Cerebellar cortex (tissue), 1 donor: ENCODE data around the gene CLVS2.

Experiments used
- DNase-seq: peaks from one replicate; pipeline ENCODE4 v3.0.0-alpha.2; 2015; ENCODE audit warnings: low spot score

CLVS2 gene, protein sequence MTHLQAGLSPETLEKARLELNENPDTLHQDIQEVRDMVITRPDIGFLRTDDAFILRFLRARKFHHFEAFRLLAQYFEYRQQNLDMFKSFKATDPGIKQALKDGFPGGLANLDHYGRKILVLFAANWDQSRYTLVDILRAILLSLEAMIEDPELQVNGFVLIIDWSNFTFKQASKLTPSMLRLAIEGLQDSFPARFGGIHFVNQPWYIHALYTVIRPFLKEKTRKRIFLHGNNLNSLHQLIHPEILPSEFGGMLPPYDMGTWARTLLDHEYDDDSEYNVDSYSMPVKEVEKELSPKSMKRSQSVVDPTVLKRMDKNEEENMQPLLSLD

DNA sequence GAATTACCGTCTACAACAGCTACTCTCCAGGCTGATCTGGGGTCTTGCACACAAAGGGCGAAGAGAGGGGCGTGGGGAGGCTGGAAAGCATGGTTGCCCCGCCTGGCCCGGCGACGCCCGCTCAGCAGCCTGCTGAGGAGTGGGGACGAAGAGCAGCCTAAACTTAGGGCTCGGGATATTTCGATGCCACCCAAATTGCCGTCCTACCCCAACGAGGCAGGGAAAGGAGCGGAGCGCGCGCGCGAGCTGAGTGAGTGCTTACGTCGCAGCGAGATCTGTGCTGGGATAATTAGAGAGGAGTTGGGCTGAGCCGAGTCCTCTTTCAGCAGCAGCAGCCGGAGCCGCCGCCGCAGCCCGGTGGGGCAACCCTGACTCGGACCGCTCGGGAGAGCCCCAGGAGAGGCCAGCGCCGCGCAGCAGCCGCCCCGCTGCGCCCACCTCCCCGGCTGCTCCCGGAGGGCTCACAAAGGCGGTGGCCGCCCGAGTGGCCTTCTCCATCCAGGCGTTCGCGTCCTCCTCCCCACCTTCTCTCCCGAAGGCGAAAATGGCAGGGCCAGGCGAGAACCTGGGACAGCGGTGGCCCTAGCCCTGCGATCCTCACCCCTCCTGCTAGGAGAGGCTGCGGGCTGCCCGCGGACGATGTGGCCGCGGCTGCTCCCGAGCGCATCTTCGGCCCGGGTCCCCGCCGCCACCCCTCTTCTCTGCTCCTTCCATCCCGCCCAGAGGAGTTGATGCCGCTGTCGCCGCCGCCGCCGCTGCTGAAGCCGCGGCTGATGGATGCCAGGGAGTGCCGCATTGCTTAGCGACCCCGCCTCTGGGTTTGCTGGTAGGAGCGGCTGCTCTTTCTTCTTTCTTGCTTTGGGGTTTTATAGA, at the start of gene CLVS2:
Gene CLVS2, plus strand, starts transcription at position 315 of the 873 bp plus-strand sequence. CDS start 1,543 bp downstream, outside the sequence.
- DNase-seq: peak; percentile 84

DNA sequence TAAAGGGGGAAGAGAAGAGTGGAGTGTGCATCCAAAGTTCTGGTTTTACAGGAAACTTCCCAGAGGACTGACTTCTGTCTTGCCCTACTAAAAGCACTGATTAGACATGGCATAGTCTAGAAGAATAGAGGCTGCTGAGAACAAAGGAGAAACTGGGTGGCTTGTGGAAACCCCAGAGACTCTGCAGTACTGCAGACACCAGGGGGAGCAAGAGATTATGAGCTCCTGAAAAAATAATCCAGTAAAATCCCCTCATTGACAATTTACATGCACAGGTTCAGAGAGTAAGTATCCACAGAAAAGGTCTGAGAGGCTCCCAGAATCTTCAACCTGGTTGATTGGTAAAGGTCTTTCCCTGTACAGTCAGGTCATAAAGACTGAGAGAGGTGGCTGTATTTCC, 48.7 kb upstream of the CLVS2 start:
- DNase-seq: peak; percentile 15

DNA sequence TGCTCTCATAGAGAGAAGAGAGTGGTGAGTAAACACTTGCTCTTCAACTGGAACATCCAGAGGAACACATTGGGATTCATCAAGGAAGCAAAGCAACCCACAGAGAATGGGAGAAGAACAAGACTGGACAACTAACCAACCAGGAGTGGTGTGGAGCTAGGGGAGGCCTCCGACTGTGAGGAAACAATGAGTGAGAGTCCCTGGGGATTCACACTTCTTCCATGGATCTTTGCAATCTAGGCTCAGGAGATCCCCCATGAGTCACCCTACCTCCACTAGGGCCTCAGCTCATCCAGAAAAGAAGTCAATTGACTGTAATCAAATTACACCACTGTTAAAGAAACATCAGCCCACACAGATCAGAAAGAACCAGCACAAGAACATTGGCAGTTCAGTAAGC, 42.3 kb upstream of the CLVS2 start:
- no peak for DNase-seq

DNA sequence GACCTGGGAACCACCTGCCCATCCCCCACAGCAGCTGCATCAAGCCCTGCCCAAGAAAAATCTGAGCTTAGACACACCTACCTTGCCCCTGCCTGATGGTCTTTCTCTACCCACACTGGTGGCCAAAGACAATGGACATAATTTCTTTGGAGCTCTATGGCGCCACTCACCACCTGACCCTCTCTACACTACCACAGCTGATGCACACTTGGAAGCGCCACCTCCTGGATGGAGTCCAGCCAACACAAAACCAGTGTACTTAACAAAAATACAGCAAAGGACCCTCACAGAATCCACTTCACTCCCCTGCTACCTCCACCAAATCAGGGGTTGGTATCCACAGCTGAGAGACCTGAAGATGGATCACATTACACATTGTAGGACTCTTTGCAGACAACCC, 39.7 kb upstream of the CLVS2 start:
- DNase-seq: no peak

DNA sequence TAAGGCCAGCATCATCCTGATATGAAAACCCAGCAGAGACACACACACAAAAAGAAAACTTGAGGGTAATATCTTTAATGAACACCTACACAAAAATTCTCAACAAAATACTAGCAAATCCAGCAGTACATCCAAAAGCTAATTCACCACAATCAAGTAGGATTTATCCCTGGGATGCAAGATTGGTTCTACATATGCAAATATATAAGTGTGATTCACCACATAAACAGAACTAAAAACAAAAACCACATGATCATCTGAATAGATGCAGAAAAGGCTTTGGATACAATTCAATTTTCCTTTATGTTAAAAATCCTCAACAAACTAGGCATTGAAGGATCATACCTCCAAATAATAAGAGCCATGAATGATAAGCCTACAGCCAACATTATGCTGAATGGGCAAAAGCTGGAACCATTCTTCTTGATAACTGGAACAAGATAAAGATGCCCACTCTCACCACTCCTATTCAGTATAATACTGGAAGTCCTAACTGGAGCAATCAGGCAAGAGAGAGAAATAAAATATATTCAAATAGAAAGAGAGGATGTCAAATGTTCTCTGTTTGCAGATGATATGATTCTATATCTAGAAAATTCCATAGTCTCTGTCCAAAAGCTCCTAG, 33.9 kb upstream of the CLVS2 start:
- no peak for DNase-seq

DNA sequence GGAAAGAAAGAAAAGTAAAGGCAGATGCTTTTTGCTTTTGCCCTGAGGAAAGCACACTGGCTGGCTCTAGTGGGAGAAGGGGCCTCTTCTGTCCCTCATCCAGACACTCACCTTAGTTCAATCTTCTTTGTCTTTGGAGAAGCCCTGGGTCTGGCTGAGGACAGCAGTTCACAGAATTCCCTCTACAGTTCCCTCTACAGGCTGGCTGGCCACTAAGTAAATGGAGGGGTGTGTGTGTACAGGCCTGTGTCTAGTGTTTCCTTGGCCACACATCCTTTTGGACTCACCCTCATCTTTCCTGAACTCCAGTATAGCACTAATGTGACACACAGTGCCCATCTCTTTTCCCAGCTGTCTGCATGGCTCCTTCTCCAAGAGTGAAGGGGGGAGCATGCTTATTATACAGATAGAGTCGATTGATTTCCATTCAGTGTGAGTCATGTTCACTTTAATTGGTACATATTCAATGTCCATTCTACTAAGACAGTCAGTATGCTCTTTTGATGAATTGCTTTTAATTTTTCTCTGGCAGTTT, 26.0 kb upstream of the CLVS2 start:
- no peak for DNase-seq

DNA sequence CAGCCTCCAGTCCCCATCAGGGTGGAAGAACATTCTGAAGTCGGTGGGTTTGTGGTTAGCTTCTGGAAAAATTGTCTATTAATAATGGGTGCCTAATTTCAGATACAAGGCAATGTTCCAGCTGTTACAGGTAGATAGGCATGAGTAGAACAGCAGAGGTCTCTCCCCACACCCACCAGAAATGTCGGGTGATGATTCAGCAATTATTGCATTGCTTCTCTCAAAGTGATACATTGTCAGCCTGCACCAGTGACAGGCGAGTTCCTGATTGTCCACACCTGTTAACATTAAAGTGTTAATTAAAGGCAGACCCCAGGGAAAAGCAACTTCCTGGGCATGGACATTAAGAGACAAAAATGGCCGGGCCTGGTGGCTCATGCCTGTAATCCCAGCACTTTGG, 18.9 kb upstream of the CLVS2 start:
- DNase-seq: no peak

DNA sequence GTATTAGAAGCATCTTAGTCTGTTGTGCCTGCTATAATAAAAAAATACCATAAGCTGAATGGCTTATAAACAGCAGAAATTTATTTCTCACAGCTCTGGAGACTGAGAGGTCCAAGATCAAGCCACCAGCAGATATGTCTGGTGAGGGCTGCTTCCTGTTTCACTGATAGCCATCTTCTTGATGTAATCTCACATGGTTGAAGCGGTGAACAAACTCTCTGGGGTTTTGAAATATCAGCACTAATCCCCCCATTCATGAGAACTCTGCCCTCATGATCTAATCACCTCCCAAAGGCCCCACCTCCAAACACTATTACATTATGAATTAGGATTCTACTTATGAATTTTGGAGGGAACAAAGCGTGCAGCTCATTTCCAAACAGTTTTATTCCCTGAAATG, 11.6 kb upstream of the CLVS2 start:
- no peak for DNase-seq

DNA sequence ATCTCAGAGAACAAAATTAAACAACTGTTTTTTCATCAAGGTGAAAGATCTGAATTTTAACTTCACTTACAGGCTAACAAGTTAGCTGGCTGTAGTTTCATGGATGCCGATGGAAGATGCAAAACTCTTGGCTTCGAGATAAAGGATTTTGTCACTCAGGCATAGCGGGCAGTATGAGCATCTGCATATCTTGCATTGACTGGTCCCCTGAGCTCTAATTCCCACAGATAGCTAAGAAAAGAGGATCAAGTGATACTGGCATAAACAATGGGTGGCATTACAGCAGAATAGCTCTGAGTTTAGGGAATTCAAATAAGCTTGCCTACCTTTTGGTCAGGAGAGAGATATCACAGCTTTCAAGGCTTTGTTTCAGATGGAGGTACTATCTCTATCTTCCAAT, 1.8 kb upstream of the CLVS2 start:
- peak; percentile 66 for DNase-seq

DNA sequence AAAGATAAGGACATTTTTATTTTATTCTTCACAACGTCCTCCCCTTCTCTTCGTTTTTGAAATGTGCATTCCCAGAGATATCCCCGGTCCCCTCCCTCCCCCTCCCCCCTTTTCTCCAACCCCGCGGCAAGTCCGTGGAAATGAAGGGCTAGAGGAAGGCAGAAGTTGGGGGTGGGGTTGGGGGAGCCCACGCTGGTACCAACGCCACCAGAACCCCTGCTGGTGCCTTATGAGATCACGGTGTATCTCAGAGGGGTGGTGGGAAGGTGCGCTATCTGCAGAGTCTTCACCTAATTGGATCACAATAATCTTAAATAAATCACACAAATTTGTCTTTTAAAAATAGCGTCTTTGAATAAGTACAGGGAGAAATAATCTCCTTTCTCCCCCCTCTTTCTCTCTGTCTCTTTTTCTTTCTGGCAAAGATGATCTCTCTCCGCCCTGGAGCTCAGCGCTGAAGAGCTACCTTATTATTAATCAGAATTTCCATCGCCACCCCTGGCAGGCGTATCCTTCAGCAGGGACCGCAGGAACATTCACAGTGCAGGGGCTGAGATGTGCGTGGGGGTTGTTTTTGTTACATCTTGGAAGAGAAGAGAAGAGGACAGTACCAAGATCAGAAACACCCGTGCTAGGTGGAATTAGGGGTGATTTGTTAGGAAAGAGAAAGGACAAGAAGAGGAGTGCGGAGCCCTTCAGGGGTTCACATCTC, 915 bp downstream of the CLVS2 start:
- DNase-seq: peak; percentile 69

DNA sequence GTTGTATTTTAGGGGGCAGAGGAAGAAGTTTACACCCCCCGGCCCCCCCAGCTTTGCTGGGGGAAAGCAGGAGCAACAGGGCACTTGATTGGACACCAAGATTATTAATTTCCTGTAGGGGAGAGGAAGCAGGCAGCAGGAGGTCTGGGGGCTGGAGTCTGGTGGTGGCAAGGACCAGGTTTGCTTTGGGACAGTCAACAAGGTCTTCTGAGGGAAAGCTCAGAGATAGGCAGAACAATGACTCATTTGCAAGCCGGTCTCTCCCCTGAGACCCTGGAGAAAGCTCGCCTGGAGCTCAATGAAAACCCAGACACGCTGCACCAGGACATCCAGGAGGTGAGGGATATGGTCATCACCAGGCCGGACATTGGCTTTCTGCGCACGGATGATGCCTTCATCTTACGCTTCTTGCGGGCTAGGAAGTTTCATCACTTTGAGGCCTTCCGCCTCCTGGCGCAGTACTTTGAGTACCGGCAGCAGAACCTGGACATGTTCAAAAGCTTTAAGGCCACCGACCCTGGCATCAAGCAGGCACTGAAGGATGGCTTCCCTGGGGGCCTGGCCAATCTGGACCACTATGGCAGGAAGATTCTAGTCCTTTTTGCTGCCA, 1.6 kb downstream of the CLVS2 start:
- DNase-seq: peak; percentile 82

DNA sequence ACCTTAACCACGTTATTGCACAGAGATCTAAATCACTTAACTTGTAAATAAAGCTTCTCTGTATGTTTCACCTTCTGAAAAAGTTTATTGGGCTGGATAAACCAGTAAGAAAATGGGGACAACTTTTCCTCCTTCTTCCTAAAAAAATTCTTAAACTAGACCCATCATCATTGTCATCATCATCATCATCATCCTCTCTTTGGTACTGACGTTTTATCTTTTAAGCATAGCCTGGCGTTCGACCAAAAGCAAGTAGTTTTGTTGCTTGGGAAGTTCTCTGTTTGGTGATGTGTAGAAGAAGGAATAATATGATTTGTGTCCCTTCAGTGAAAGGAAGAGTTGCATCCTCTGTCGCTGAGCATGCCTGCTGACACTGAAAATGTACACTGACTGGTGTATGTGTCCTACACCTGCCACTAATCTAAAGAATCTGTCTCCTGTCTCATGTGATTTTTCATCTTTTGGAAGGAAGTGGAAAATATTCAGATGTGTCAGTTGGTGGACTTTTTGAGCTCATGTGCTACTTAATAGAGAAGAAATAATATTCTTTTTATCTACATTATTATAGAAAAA, 2.5 kb downstream of the CLVS2 start:
- DNase-seq: peak; percentile 60

DNA sequence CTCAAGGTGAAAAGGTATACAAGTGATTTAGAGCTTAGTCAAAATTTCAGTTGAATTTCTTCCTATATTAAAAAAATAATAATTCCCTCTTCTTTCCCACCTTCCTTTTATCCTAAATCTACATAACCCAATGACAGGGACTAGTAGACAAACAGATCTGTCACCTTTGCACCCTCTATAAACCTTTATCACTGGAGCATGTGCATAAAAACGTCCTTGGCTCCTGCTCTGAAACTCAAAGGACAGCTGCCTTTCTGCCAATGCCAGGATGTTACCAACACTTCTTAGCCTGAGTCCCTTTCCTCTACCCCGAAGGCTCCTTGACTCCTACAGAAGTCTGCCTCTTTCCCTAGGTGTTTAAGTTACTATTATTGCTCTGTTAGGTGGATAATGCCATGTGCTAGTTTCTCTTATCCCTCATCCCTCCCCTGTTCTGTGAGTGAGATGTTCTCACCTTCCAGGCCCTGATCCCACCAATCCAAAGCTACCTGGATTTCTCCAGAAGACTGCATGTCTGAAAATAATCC, 4.3 kb downstream of the CLVS2 start:
- peak; percentile 51 for DNase-seq

DNA sequence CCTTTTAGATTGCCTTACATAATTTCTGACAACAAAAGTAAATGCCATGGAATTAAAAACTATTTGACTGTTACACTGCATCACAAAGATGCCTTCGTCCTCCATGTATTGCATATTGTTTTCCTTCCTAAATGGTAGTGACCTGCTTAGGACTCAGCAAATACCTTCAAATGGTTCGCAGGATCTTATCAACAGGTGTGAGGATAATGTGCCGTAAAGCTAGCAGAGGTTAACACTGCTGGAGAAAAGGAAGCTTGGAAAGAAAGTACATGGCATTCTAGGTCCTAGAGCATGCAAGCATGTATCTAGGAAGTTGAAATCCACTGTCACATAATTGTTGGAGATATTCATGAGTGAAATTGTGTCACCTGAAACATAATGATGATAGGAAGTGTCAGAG, 5.5 kb downstream of the CLVS2 start:
- no peak for DNase-seq

DNA sequence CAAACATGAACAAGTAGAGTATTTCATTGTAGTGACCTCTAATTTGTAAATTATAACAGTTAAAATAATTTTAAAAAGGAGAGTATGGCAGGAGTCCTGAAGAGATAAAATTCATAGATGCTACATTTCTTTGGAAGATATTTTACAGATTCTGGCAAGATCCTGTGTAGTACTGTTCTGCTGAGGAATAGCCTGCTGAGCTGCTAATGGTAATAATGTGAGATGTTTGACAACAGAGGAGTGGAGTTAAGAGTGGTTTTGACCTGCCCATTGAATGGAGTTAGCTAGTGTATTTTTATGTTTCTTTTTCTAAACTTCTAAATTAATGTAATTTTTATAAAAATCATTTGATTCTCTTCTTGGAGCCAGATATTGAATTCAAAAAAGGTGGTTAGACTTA, 11.8 kb downstream of the CLVS2 start:
- peak; percentile 53 for DNase-seq

DNA sequence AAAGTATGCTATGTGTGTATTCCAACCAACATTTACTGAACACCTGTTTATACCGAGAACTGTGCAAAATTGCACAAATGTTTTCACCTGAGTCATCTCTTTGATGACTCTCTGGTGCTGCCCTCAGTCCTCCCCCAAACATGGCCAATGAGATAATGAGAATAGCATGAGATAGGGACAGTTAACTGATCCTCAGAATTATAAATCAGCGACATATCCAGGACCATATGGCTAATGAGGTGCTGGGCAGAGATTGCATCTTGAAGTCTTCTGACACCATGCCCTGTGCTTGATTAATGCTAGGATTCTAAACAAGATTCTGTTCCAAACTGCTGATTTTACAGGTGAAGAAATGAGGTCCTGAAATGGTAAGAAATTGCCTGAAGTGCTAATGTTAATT, 13.0 kb downstream of the CLVS2 start:
- DNase-seq: peak; percentile 52

DNA sequence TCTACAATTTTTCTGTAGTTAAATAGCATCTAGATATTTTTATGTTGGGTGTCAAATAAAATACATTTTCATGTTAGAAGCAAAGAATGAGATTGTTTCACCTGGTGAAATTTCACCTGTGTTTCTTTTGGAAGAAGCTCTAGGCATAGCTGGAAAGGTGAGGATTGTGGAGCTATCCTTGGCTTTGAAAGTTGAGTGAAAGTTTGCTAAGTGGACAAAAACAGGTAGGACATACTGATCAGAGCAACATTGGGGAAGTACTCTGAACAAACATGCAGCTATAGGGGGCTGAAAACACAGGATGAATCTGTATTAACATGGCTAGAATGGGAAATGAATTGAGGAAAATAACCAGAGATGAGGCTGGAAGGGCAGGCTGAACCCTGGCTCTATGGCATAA, 18.8 kb downstream of the CLVS2 start:
- DNase-seq: no peak

DNA sequence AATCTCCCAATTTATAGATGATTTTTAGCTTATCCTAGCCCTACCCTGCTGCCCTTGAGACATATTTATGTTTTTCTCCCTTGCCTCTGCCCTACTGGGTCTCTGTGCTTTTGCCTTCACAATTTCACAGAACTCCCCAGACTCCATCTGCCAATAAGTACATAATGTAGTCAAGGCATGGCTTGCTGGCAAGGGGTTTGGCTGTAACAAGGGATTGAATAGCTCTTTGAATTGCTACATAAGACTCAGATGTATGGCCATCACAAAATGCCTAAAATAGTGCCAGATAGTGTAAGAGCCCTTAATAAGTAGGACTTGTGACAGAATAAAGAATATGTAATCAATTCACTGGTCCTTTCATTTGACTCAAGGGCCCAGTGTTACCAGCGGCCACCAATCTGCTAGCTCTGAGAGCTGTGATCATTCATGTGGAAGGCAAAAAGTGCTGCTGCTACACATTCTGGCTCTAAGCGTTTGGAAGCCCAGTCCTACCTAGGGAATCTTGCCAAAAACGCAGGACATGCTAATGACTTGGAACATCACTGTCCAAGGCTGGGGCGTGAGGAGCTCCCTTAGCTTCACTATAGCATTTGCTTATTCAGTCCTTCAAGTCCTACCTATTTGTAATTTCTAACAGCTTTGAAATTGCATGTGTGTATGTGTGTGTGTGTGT, 20.5 kb downstream of the CLVS2 start:
- DNase-seq: peak; percentile 98

DNA sequence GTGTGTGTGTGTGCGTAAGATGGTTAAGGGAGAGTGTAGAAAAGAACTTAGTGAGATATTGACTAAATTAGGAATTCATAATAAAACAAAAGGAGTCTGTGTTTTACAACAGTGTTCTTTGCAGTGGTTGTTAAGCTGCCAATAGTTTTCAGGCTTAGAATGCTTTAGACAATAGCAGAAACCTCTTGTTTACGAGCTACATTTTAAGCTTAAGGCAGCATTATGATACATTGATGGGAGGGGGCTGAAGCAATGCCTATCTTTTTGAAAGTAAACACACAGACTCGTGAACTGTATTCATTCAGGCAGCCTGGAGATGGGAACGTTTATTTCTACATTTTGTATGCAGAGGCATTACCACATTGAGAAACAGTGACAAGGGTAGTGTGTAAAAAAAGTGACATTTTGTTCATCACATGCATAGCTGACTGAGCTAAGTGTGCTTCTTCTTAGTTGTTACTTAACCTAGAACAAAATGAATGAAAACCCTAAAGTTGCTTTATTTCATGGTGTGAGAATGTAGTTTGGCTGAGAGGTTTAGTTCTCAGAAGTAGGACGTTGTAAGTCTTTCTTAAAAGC, 21.2 kb downstream of the CLVS2 start:
- DNase-seq: no peak

DNA sequence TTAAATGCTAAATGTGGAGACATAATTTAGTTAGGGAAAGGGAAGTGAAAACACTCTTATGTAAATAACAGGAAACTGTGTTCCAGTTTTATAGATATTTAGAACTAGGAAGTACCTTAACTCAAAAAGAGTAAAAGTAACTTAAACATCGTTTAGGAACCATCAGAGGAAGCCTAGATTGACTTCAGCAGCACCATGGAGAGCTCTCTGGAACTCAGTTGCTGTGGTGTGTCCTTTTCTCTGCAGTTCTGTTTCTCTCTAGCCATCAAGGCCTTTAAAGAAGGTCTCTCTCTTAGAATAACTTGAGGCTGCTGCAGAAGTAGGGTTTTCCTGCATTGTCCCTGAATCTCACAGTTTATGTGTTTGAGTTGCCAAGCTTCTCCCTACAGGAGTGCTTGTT, 26.9 kb downstream of the CLVS2 start:
- DNase-seq: no peak
